ENCODE data around the gene NCKAP5. TPM values are rescaled to one million over a fixed set of nuclear protein-coding genes. Genes with fewer than 3 reads are reported as not detected.

Gene NCKAP5
- total and polyA plus RNA-seq, 2 of the 13 experiments (the other 11 are each of a cell fraction or from before 2014, with no cell fraction given), result 0.01 TPM; not detected in 1

DNA sequence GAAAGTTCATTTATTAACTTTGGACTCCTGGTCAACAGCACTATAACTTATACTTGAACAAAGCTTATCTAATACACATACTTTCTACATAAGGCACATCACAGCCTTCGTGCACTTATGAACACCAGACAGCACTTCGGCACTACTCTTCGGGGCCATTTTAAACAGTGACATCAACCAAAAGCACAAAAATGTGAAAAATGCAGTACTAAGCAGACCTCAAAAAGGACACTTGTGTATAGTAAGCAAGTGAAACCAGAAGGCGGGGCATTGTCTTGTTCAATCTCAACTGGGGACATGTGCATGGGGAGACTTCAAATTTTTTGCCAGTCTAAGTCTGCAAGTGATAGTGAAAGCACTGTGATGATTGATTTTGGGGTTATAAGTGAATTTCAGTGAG, 163.0 kb downstream of the NCKAP5 start (continued):
- TF ChIP-seq ZMYM4 (CRISPR knock-in tag; IDR thresholded peaks at IDR 0.05), result no peak

DNA sequence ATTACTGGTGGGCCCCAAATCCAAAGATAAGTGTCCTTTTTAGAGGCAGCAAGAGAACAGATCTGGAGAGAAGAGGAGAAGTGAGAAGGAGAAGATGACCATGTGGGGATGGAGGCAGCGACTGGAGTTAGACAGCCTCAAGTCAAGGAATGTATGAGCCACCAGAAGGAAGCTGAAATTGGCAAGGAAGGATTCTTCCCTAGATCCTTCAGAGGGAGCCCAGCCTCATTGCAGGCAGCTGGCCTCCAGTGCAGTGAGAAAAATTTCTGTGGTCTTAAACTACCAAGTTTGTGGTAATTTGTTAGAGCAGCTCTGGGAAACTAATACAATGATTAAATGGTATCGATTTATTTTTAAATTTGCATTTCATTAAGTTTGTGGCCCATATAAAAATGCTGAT, 167.9 kb downstream of the NCKAP5 start:
- intact Hi-C loops (cut with micrococcal nuclease; ENCODE audit: unreplicated experiment), result no loop called here
- POLR2A ChIA-PET, result no interaction called here
- Histone ChIP-seq H3K9me3 (ENCODE audit: low read length) (peaks cover 15% of the 10 kb centered on the region; the same call in 1 of the 2 replicates), H3K79me2 (ENCODE audit: insufficient read depth, low read length) (no peaks in the 10 kb centered on the region), H3K9ac (ENCODE audit: insufficient read depth, low read depth, low read length) (no peak overlapping the region), H2AFZ (ENCODE audit: low read length) (no peak overlapping the region), H3K27me3 (ENCODE audit: control insufficient read depth in 1 of 2, insufficient read depth in 2 of 2, low read length in 2 of 2) (no peaks in the 10 kb centered on the region), H3K4me2 (ENCODE audit: low read depth, low read length) (no peak overlapping the region), H4K20me1 (ENCODE audit: insufficient read depth, low read length) (no peaks in the 10 kb centered on the region), H3K4me3 (replicated peaks in 1 of 3; ENCODE audit: insufficient read depth in 1 of 3, low read depth in 2 of 3, low read length in 3 of 3) (no peak overlapping the region), H3K36me3 (replicated peaks in 1 of 2; ENCODE audit: control insufficient read depth in 1 of 2, insufficient read depth in 2 of 2, low read length in 2 of 2) (no peaks in the 10 kb centered on the region), H3K4me1 (ENCODE audit: insufficient read depth, low read length) (no peaks in the 10 kb centered on the region), H3K27ac (ENCODE audit: extremely low read length, insufficient read depth, low read length) (no peak overlapping the region)
- CTCF ChIA-PET (ENCODE audit: low intra/inter-chr PET ratio, low total read pairs), result no interaction called here
- no TSS peak for BruUV-seq (replicated peaks)
- no peak for DNase-seq (ENCODE audit: low spot score)
- TF ChIP-seq, protein P1, sequence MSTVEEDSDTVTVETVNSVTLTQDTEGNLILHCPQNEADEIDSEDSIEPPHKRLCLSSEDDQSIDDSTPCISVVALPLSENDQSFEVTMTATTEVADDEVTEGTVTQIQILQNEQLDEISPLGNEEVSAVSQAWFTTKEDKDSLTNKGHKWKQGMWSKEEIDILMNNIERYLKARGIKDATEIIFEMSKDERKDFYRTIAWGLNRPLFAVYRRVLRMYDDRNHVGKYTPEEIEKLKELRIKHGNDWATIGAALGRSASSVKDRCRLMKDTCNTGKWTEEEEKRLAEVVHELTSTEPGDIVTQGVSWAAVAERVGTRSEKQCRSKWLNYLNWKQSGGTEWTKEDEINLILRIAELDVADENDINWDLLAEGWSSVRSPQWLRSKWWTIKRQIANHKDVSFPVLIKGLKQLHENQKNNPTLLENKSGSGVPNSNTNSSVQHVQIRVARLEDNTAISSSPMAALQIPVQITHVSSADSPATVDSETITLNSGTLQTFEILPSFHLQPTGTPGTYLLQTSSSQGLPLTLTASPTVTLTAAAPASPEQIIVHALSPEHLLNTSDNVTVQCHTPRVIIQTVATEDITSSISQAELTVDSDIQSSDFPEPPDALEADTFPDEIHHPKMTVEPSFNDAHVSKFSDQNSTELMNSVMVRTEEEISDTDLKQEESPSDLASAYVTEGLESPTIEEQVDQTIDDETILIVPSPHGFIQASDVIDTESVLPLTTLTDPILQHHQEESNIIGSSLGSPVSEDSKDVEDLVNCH (CRISPR knock-in tag; IDR thresholded peaks at IDR 0.05), result no peak
- TF ChIP-seq ZNF136 (CRISPR knock-in tag; IDR thresholded peaks at IDR 0.05; ENCODE audit: low read depth) (no peak), RORA (CRISPR knock-in tag; IDR thresholded peaks at IDR 0.05) (no peak), ZNF282 (IDR thresholded peaks at IDR 0.05; ENCODE audit: partially characterized antibody) (no peak), MYC (CRISPR knock-in tag; IDR thresholded peaks at IDR 0.05; ENCODE audit: borderline replicate concordance) (no peak), ZBTB7B (CRISPR knock-in tag; IDR thresholded peaks at IDR 0.05) (no peak), STAG1 (CRISPR knock-in tag; IDR thresholded peaks at IDR 0.05) (no peak), PRDM10 (CRISPR knock-in tag; IDR thresholded peaks at IDR 0.05; ENCODE audit: low read depth) (no peak), ZNF772 (CRISPR knock-in tag; IDR thresholded peaks at IDR 0.05) (no peak), ATF7 (IDR thresholded peaks at IDR 0.05) (no peak), ATF7 (CRISPR knock-in tag; IDR thresholded peaks at IDR 0.05) (no peak), FOXA3 (CRISPR knock-in tag; IDR thresholded peaks at IDR 0.05) (no peak), ZBTB38 (CRISPR knock-in tag; IDR thresholded peaks at IDR 0.05) (no peak), KAT8 (CRISPR knock-in tag; IDR thresholded peaks at IDR 0.05) (no peak), CREB1 (IDR thresholded peaks at IDR 0.05) (no peak), CREB1 (CRISPR knock-in tag; IDR thresholded peaks at IDR 0.05) (no peak)
- TF ChIP-seq, protein P2, sequence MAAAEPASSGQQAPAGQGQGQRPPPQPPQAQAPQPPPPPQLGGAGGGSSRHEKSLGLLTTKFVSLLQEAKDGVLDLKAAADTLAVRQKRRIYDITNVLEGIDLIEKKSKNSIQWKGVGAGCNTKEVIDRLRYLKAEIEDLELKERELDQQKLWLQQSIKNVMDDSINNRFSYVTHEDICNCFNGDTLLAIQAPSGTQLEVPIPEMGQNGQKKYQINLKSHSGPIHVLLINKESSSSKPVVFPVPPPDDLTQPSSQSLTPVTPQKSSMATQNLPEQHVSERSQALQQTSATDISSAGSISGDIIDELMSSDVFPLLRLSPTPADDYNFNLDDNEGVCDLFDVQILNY (CRISPR knock-in tag; conservative IDR thresholded peaks at IDR 0.05), result no peak
- in situ Hi-C loops (cut with HindIII; ENCODE audit: extremely low pct_ligation_motif_present, low pct_unique_long_range_greater_than_20kb), result no loop called here
- no peak for ATAC-seq
- no peak for FAIRE-seq
- WGBS (ENCODE audit: low lambda C conversion rate), result 5% methylated on average over 2 of the region's 2 CpGs

All from HepG2 (cell line).